Type B pancreatic cell (in vitro differentiated cells): ENCODE results near the gene PDZD7. TPM values are rescaled to one million over a fixed set of nuclear protein-coding genes. Genes with fewer than 3 reads are reported as not detected.
"Not testable (repeated sequence)": the region's sequence is repeated elsewhere in the genome, so short reads cannot be mapped to it uniquely, and the experiment has no call there.

Experiments used
- DNase-seq: peaks from one replicate; pipeline ENCODE4 v3.0.0; 2021; ENCODE audit warnings: mixed read lengths; ENCODE audit not compliant: unreplicated experiment; ENCODE audit errors: extremely low spot score
- H3K27ac Mint-ChIP-seq: 2 replicates; pipeline ENCODE4 v1.8.0; 2021; ENCODE audit warnings: mild to moderate bottlenecking, mixed read lengths
- H3K27me3 Mint-ChIP-seq: 2 replicates; pipeline ENCODE4 v1.8.0; 2021; ENCODE audit warnings: mixed read lengths
- H3K36me3 Mint-ChIP-seq: 2 replicates; pipeline ENCODE4 v1.8.0; 2021; ENCODE audit warnings: mixed read lengths
- H3K4me1 Mint-ChIP-seq: one replicate; pipeline ENCODE4 v1.8.0; 2021; ENCODE audit warnings: mixed read lengths; ENCODE audit not compliant: unreplicated experiment
- H3K4me3 Mint-ChIP-seq: 2 replicates; pipeline ENCODE4 v1.8.0; 2021; ENCODE audit warnings: mild to moderate bottlenecking, mixed read lengths
- H3K9me3 Mint-ChIP-seq: 2 replicates; pipeline ENCODE4 v1.8.0; 2021; ENCODE audit warnings: mixed read lengths
- total RNA-seq: library from RNA; stranded (reverse); gene quantifications from 2 replicates; pipeline ENCODE4 v1.2.1, GENCODE V29; 2021; ENCODE audit warnings: low replicate concordance
- TF ChIP-seq, protein P1 (sequence below): fragments of 200-600 bp; sonication (generic); conservative IDR thresholded peaks from 2 replicates; pipeline ENCODE4 v1.5.0; 2021; ENCODE audit warnings: antibody characterized with exemption, mild to moderate bottlenecking

Gene PDZD7
- total RNA-seq, 1 donor from 2014 or later: 2.0 TPM

DNA sequence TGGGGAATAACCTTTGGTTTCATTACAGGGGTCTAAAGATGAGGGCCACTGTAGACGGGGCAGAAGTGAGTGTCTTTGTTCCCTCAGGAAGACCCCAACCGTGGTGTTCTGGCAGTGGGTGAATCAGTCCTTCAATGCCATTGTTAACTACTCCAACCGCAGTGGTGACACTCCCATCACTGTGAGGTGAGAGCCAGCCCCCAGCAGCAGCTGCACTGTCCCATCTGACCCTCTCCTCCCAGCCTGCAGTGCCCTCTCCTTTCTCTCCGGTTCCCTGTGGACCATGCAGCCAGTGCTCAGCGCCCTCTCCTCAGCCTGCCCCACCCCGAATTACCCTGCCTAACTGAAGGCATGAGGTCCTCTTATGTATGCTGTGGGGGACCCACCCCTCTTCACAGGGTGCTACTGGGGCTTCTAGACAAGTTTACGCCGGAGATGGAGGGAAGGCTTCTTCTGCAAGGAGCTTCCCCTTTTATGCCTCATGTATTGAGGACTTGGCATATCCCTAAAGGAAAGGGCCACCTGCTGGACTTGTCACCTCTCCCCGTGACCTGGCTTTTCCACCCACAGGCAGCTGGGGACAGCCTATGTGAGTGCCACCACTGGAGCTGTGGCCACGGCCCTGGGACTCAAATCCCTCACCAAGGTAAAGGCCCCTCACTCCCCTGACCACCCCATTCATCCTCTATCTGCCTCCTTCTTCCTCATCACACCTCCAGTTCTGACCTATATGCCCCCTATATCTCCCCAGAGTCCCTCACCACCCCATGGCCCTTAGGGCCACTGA is 5.2 kb upstream of the PDZD7 start:
- Mint-ChIP-seq H3K27ac (no peak overlapping the region), H3K36me3 (peaks cover 4% of the 10 kb centered on the region), H3K9me3 (no peaks in the 10 kb centered on the region), H3K4me3 (no peak overlapping the region), H3K4me1 (peaks cover 13% of the 10 kb centered on the region), H3K27me3 (peaks cover 40% of the 10 kb centered on the region)
- no peak for DNase-seq
- TF ChIP-seq, protein P1, sequence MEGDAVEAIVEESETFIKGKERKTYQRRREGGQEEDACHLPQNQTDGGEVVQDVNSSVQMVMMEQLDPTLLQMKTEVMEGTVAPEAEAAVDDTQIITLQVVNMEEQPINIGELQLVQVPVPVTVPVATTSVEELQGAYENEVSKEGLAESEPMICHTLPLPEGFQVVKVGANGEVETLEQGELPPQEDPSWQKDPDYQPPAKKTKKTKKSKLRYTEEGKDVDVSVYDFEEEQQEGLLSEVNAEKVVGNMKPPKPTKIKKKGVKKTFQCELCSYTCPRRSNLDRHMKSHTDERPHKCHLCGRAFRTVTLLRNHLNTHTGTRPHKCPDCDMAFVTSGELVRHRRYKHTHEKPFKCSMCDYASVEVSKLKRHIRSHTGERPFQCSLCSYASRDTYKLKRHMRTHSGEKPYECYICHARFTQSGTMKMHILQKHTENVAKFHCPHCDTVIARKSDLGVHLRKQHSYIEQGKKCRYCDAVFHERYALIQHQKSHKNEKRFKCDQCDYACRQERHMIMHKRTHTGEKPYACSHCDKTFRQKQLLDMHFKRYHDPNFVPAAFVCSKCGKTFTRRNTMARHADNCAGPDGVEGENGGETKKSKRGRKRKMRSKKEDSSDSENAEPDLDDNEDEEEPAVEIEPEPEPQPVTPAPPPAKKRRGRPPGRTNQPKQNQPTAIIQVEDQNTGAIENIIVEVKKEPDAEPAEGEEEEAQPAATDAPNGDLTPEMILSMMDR: no peak

GRCh38 chr10:101035314-101035713 is 4.4 kb upstream of the PDZD7 start:
- TF ChIP-seq, protein P1: no peak
- Mint-ChIP-seq H3K27me3 (peaks cover 40% of the 10 kb centered on the region), H3K27ac (no peak overlapping the region), H3K9me3 (no peaks in the 10 kb centered on the region), H3K4me1 (peaks cover 11% of the 10 kb centered on the region), H3K36me3 (peaks cover 4% of the 10 kb centered on the region), H3K4me3 (no peak overlapping the region)
- no peak for DNase-seq

DNA sequence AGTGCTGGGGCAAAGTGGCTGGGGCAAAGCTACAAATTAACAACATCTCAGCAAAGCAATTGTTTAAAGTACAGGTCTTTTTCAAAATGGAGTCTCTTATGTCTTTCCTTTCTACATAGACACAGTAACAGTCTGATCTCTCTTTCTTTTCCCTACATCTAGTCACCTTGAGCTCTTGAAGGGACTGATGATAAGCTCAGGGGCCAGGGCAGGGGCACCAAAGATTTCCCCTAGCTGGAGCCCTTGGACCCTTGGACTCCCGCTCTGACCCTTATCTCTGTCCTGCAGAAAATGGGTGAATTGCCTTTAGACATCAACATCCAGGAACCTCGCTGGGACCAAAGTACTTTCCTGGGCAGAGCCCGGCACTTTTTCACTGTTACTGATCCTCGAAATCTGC is 3.5 kb upstream of the PDZD7 start:
- not testable (repeated sequence) for H3K9me3 Mint-ChIP-seq, H3K36me3 Mint-ChIP-seq, H3K4me3 Mint-ChIP-seq, DNase-seq
- peaks cover 13% of the 10 kb centered on the region for H3K4me1 Mint-ChIP-seq
- peaks cover 43% of the 10 kb centered on the region for H3K27me3 Mint-ChIP-seq
- H3K27ac Mint-ChIP-seq: peak overlapping the region; percentile 41

DNA sequence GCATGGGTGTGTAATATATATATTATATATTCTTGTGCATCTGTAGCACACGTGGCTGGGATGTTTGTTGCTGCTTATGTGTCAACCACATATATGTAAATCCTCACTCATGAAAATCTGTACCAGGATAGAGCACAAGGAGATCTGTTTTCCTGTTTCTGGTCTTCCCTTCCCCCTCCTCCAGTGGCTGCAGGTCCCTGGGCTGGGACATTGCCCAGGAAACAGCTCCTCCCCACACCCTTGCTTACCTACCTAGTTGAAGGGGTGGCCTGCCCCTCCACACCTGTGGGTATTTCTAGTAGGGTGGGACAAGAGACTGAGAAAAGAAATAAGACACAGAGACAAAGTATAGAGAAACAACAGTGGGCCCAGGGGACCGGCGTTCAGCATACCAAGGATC is 2.3 kb upstream of the PDZD7 start:
- Mint-ChIP-seq H3K27me3 (peaks cover 47% of the 10 kb centered on the region), H3K4me3 (peak overlapping the region; percentile 65), H3K36me3 (peaks cover 4% of the 10 kb centered on the region), H3K4me1 (peaks cover 18% of the 10 kb centered on the region), H3K9me3 (no peaks in the 10 kb centered on the region), H3K27ac (peak overlapping the region; percentile 73)
- TF ChIP-seq, protein P1: no peak
- DNase-seq: no peak

DNA sequence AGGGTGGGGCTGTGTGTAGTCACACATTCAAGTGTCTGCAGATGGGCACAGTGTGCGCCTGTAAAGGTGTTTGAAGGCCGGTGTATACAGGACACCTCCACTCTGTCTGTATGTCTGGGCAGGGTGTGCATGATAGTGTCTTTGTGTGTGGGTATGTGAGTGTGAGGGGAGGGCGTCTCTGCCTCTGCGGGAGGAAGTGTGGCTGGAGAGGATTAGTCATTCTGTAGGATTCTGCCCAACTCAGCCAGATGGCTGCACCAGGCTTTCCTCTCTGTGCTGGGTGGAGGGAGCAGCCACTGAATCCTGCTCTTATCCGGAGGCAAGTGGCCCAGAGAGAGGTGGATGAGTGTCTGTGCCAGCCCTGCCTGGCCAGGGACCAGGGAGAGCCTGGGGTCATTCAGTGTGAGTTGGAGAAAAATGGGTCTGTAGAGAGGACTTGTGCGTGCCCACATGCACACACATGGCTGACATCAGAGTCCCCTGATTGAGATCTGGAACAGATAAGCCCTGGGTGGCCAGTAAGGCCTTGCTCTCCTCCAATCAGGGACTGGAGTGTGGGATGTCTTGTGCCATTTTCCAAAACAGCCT is 1.8 kb upstream of the PDZD7 start:
- H3K36me3 Mint-ChIP-seq: no peaks in the 10 kb centered on the region
- H3K9me3 Mint-ChIP-seq: no peaks in the 10 kb centered on the region
- peaks cover 19% of the 10 kb centered on the region for H3K4me1 Mint-ChIP-seq
- peak overlapping the region; percentile 83 for H3K4me3 Mint-ChIP-seq
- TF ChIP-seq, protein P1: no peak
- DNase-seq: no peak
- peak overlapping the region; percentile 92 for H3K27ac Mint-ChIP-seq
- peaks cover 42% of the 10 kb centered on the region for H3K27me3 Mint-ChIP-seq
